ENCODE measurements around the gene NDUFS8. TPM values are rescaled to one million over a fixed set of nuclear protein-coding genes. Genes with fewer than 3 reads are reported as not detected.

NDUFS8 gene
- total RNA-seq, 1 donor from 2014 or later, result 126 TPM

DNA sequence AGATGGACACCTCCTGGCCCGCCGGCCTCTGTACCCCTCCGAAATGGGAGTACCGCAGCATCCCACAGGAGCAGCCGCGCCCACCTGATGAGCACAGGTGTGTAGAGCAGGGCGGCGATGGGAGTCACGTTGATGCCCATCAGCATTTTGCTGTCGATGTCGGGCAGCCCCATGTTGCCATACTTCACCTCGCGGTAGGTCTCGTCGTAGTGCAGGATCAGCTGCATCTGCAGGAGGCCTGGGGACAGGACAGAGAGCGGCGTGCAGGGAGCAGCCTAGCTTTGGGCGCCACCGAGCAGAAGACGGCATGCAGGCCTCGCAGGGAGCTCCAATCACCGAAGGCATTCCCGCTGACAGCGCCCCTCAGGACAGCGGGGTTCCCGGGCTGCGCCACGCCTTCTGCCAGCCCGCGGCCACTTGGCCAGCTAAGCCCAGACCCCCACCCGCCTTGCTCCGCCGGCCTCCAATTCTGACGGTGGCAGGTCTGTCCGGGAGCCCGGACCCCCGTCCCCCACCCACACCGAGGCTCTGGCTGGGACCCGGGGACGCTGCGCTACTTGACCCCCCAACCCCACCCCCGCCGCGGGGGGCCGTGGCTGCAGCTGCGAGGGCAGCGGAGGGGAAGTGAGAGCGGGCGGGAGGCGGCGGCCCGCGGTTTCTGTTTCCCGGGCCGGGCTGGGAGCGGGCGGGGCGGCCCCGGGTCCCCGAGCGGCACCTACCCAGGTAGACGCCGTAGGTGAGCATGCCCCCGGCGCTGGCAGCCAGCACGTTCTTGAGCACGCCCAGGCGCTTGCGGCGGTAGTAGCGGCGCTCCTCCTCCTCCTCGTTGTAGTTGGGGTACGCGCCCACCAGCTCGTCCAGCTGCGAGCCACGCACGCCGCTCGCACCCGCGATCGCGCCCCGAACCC, 27.3 kb upstream of the NDUFS8 start:
- intact Hi-C loops (cut with micrococcal nuclease), result no loop called here

DNA sequence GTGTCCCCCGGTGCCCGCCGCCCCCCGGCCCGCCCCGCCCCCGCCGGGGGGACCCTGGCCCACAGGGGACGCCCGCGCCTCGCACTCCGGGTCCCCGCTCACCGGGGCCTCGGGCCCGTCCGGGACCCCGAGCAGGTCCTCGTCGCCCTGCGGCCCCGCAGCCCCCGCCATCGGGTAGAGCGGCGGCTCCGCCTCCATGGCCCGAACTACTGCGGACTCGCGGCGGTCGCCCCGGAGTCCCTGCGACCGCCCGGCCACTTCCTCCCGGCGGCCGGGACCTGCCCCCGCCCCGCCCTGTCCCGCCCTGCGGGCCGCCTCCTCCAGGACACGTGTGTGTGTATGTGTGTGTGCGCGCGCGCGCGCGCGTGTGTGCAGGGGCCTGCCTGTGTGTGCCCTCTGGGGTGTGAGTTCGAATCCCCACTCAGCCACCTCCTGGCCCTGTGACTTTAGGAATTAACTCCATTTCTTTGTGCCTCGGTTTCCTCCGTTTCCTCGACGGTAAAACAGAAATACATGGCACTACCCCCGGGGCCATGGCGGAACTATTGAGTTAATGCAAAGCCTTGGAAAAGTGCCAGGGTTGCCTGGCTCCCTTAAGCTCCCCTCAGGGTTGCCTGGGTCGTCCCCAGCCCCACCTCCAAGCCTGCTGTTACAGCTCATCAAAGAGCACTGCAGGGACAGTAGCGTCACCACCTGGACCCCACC, 26.5 kb upstream of the NDUFS8 start, which contains the start of gene UNC93B1:
UNC93B1 (minus strand) TSS at position 252 of the 705 bp plus-strand sequence; CDS start at position 198, 54 bp downstream.
- intact Hi-C loops (cut with micrococcal nuclease), result loop anchor here (1.0 to 2.0 kb wide), 3 partner anchors 26 to 458 kb away; partner anchors contain the start of gene NDUFS8

- intact Hi-C loops (cut with micrococcal nuclease), result loop anchor here (1.0 to 2.0 kb wide), 3 partner anchors 26 to 458 kb away; partner anchors contain the start of gene NDUFS8
Observed at GRCh38 chr11:68004551-68005335, 25.7 kb upstream of the NDUFS8 start.

GRCh38 chr11:68006606-68007166, 23.8 kb upstream of the NDUFS8 start:
- intact Hi-C loops (cut with micrococcal nuclease), result no loop called here

DNA sequence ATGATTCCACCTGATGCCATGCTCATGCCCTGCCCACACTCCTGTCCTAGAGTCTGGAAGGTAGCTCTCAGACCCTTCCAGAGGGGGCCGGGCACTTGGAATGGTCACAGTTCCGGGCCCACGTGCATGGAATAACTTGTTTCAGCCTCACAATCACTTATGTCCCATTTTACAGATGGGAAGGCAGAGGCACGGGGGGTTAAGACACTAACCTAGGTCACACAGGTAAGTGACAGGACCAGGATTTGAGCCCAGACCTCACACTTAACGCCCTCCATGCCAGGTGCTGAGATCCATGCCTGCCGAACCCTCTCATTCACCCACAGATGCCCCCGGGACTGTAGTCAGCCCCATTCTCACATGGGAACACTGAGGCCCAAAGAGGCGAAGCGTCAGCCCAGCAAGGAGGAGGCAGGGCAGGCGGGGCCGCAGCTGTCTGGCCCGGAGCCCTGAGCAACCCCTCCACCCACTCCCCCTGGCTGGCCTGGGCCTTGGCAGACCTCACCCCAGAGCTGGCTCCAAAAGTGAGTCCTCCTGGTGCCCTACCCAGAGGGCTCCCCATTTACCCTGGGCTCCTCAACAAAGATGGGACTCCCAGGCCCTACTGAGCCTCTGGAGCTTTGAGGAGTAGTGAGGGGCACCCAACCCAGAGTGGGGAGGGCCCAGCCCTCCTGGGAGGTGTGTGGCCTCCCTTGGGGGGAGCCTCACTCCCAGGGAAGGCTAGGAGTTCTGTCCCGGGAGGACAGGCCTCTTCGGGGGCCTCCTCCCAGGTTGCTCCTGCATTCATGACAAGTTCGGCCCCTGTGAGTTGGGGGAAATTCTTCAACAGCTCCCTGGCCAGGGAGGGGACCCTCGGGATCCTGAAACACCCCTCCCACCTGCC, 22.7 kb upstream of the NDUFS8 start:
- intact Hi-C loops (cut with micrococcal nuclease), result no loop called here

GRCh38 chr11:68008381-68009337, 21.8 kb upstream of the NDUFS8 start:
- intact Hi-C loops (cut with micrococcal nuclease), result loop anchor here (1.0 kb wide), 1 partner anchor 198 kb away; no protein-coding TSS in a partner anchor

DNA sequence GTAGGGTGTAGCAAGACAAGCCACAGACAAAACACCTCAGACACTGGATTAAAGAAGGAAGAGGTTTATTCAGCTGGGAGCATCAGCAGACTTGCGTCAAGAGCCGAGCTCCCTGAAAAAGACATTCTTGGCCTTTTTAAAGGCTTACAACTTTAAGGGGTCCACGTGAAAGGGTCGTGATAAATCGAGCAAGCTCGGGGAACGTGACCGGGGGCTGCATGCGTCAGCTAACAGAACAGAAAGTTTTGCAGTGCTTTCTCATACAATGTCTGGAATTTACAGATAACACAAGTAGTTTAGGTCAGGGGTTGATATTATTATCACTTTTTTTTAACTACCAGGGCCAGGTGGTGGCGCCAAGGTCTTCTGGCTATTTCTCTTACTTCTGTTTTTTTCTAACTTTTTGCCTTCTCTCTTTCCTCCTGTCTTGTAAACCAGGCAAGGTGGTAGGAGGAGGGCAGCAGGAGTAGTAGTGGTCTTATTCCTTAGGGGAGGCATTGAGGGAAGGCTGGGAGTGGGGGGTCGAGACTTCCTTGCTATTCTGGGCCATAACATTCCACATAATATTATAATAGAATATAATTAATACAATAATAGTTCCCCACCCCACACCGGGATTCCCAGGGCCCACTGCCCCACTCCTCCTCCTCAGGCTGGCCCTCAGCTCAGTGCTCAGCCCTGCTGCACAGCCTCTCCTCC, 20.9 kb upstream of the NDUFS8 start:
- intact Hi-C loops (cut with micrococcal nuclease), result loop anchor here (1.0 kb wide), 1 partner anchor 197 kb away; no protein-coding TSS in a partner anchor

GRCh38 chr11:68010090-68011041, 20.1 kb upstream of the NDUFS8 start, which contains the start of gene ALDH3B1:
TSS of gene ALDH3B1 (plus strand) at chr11:68010327. CDS start at chr11:68015298, 4,971 bp downstream.
- intact Hi-C loops (cut with micrococcal nuclease), result no loop called here

GRCh38 chr11:68011051-68011943, 19.2 kb upstream of the NDUFS8 start:
- intact Hi-C loops (cut with micrococcal nuclease), result no loop called here

- intact Hi-C loops (cut with micrococcal nuclease), result no loop called here
Observed at GRCh38 chr11:68012044-68012842, 18.2 kb upstream of the NDUFS8 start.

GRCh38 chr11:68012843-68013610, 17.5 kb upstream of the NDUFS8 start:
- intact Hi-C loops (cut with micrococcal nuclease), result no loop called here

GRCh38 chr11:68013611-68014156, 16.8 kb upstream of the NDUFS8 start:
- intact Hi-C loops (cut with micrococcal nuclease), result no loop called here

- intact Hi-C loops (cut with micrococcal nuclease), result no loop called here
Observed at GRCh38 chr11:68014157-68014946, 16.1 kb upstream of the NDUFS8 start.

All from T-helper 1 cell treated with Interleukin-12 subunit alpha and Interleukin-12 subunit beta and Interleukin-4 antibody, amounts not matched to agents 30 ng/mL and 1 ng/mL, for 36 hours (primary cell).